H9 (cell line): ENCODE results near the gene MNS1. TPM values are rescaled to one million over a fixed set of nuclear protein-coding genes. Genes with fewer than 3 reads are reported as not detected.

Experiments
- DNase-seq: peaks from one replicate; pipeline ENCODE4 v3.0.0-alpha.2; 2017
- H2AFZ ChIP-seq: one replicate; pipeline ENCODE4 v1.6.1; 2013; ENCODE audit warnings: mild to moderate bottlenecking, low read length, control low read depth, moderate library complexity
- H2AK5ac ChIP-seq: 2 replicates; pipeline ENCODE4 v1.6.1; 2013; ENCODE audit warnings: low read length, control low read depth, mixed read lengths; ENCODE audit not compliant: insufficient read length
- H2BK120ac ChIP-seq: one replicate; pipeline ENCODE4 v1.6.1; 2013; ENCODE audit warnings: low read depth, mild to moderate bottlenecking, low read length, control low read depth, inconsistent platforms; ENCODE audit not compliant: poor library complexity, severe bottlenecking
- H2BK12ac ChIP-seq: 2 replicates; pipeline ENCODE4 v1.6.1; 2013; ENCODE audit warnings: low read length, control low read depth, mixed read lengths, low read depth; ENCODE audit not compliant: insufficient read length
- H2BK15ac ChIP-seq: 2 replicates; pipeline ENCODE4 v1.6.1; 2013; ENCODE audit warnings: low read depth, low read length, control low read depth
- H2BK20ac ChIP-seq: one replicate; pipeline ENCODE4 v1.6.1; 2013; ENCODE audit warnings: low read depth, mild to moderate bottlenecking, low read length, control low read depth, inconsistent platforms; ENCODE audit not compliant: poor library complexity, severe bottlenecking
- H2BK5ac ChIP-seq: 2 replicates; pipeline ENCODE4 v1.6.1; 2013; ENCODE audit warnings: low read length, control low read depth, mixed read lengths; ENCODE audit not compliant: insufficient read length
- H3K14ac ChIP-seq: 2 replicates; pipeline ENCODE4 v1.6.1; 2013; ENCODE audit warnings: low read length, control low read depth; ENCODE audit not compliant: insufficient read depth
- H3K18ac ChIP-seq: 2 replicates; pipeline ENCODE4 v1.6.1; 2013; ENCODE audit warnings: low read depth, mild to moderate bottlenecking, mixed read lengths, low read length, control low read depth; ENCODE audit not compliant: insufficient read length
- H3K23ac ChIP-seq: 2 replicates; pipeline ENCODE4 v1.6.1; 2013; ENCODE audit warnings: low read length, control low read depth, mixed read lengths, low read depth; ENCODE audit not compliant: insufficient read length
- H3K23me2 ChIP-seq: 2 replicates; pipeline ENCODE4 v1.6.1; 2013; ENCODE audit warnings: low read depth, mild to moderate bottlenecking, mixed read lengths, low read length, control low read depth; ENCODE audit not compliant: insufficient read length, poor library complexity, severe bottlenecking
- H3K27ac ChIP-seq: 2 replicates; pipeline ENCODE4 v1.5.1; 2013; ENCODE audit warnings: low read length, control low read depth, mixed read lengths, low read depth; ENCODE audit not compliant: insufficient read length
- H3K27me3 ChIP-seq: 2 replicates; pipeline ENCODE4 v1.6.1; 2013; ENCODE audit warnings: low read length, control low read depth, inconsistent platforms; ENCODE audit not compliant: insufficient read depth
- H3K4ac ChIP-seq: 2 replicates; pipeline ENCODE4 v1.6.1; 2013; ENCODE audit warnings: low read depth, mild to moderate bottlenecking, control low read depth, inconsistent platforms, low read length, moderate library complexity
- H3K4me1 ChIP-seq: 2 replicates; pipeline ENCODE4 v1.6.1; 2013; ENCODE audit warnings: low read length, control low read depth, inconsistent platforms; ENCODE audit not compliant: insufficient read depth
- H3K4me2 ChIP-seq: 2 replicates; pipeline ENCODE4 v1.6.1; 2013; ENCODE audit warnings: low read length, control low read depth, mixed read lengths; ENCODE audit not compliant: insufficient read length, insufficient read depth
- H3K56ac ChIP-seq: 2 replicates; pipeline ENCODE4 v1.6.1; 2013; ENCODE audit warnings: low read depth, mild to moderate bottlenecking, mixed read lengths, low read length, control low read depth; ENCODE audit not compliant: insufficient read length
- H3K79me1 ChIP-seq: 2 replicates; pipeline ENCODE4 v1.6.1; 2013; ENCODE audit warnings: low read depth, mild to moderate bottlenecking, moderate library complexity, low read length, control low read depth, inconsistent platforms; ENCODE audit not compliant: insufficient read depth, poor library complexity, severe bottlenecking
- H3K79me2 ChIP-seq: 2 replicates; pipeline ENCODE4 v1.6.1; 2013; ENCODE audit warnings: low read length, control low read depth, inconsistent platforms; ENCODE audit not compliant: insufficient read depth
- H3K9ac ChIP-seq: 2 replicates; pipeline ENCODE4 v1.6.1; 2013; ENCODE audit warnings: low read length, control low read depth, mixed read lengths; ENCODE audit not compliant: insufficient read length; ENCODE audit errors: extremely low read depth
- H3K9me3 ChIP-seq: one replicate; pipeline ENCODE4 v1.6.1; 2013; ENCODE audit warnings: low read depth, low read length, inconsistent platforms; ENCODE audit not compliant: control insufficient read depth
- H3T11ph ChIP-seq: one replicate; pipeline ENCODE4 v1.6.1; 2013; ENCODE audit warnings: mild to moderate bottlenecking, low read length, control low read depth, inconsistent platforms
- H4K20me1 ChIP-seq: one replicate; pipeline ENCODE4 v1.6.1; 2013; ENCODE audit not compliant: control insufficient read depth, insufficient read length, insufficient read depth
- H4K5ac ChIP-seq: 2 replicates; pipeline ENCODE4 v1.6.1; 2013; ENCODE audit warnings: low read depth, mild to moderate bottlenecking, mixed read lengths, low read length, control low read depth; ENCODE audit not compliant: insufficient read length
- H4K8ac ChIP-seq: replicated peaks from 2 replicates; pipeline ENCODE4 v1.6.1; 2013; ENCODE audit warnings: low read length, control low read depth, mixed read lengths, low read depth; ENCODE audit not compliant: insufficient read length
- H4K91ac ChIP-seq: 2 replicates; pipeline ENCODE4 v1.6.1; 2013; ENCODE audit warnings: low read depth, mild to moderate bottlenecking, moderate library complexity, mixed read lengths, low read length, control low read depth; ENCODE audit not compliant: insufficient read length
- H3K27ac Mint-ChIP-seq, 3 experiments: 2 replicates in 2 of 3; 3 replicates in 1 of 3; pipeline ENCODE4 v1.8.0; 2020 to 2021; ENCODE audit warnings: mixed read lengths in 3 of 3, mild to moderate bottlenecking in 1 of 3, moderate library complexity in 1 of 3
- H3K27me3 Mint-ChIP-seq: 2 replicates; pipeline ENCODE4 v1.8.0; 2021; ENCODE audit warnings: low read depth, mild to moderate bottlenecking, moderate library complexity, mixed read lengths
- H3K36me3 Mint-ChIP-seq, 3 experiments: 2 replicates in 2 of 3; 3 replicates in 1 of 3; pipeline ENCODE4 v1.8.0; 2020 to 2021; ENCODE audit warnings: low read depth in 3 of 3, mixed read lengths in 3 of 3; ENCODE audit not compliant: insufficient read depth in 1 of 3
- H3K4me1 Mint-ChIP-seq, 2 experiments: 2 replicates each; pipeline ENCODE4 v1.8.0; 2020; ENCODE audit warnings: mixed read lengths in 2 of 2
- H3K4me3 Mint-ChIP-seq, 2 experiments: 2 replicates in 1 of 2; 3 replicates in 1 of 2; pipeline ENCODE4 v1.8.0; 2020 to 2021; ENCODE audit warnings: mild to moderate bottlenecking in 2 of 2, mixed read lengths in 2 of 2, moderate library complexity in 1 of 2
- H3K9me3 Mint-ChIP-seq, 2 experiments: 2 replicates in 1 of 2; 3 replicates in 1 of 2; pipeline ENCODE4 v1.8.0; 2020; ENCODE audit warnings: mild to moderate bottlenecking in 2 of 2, mixed read lengths in 2 of 2, moderate library complexity in 1 of 2
- CTCF ChIP-seq: fragments of 200-600 bp; sonication (generic); conservative IDR thresholded peaks from 3 replicates; pipeline ENCODE4 v1.8.0; 2021; ENCODE audit warnings: antibody characterized with exemption, mild to moderate bottlenecking
- WGBS: extraction: QIAGEN DNeasy Blood & Tissue Kit; methylation state at CpG from one replicate; pipeline ENCODE4 v1.1.7; 2013; ENCODE audit warnings: missing lambda C conversion rate, low lambda C conversion rate, mixed read lengths; ENCODE audit not compliant: insufficient read length; ENCODE audit errors: extremely low coverage; 5-methylcytosine and 5-hydroxymethylcytosine counted together
- total RNA-seq: library from RNA; stranded (reverse); gene quantifications from 2 replicates; pipeline ENCODE4 v1.2.1, GENCODE V29; 2021

MNS1 gene
- total RNA-seq, 1 experiment from 2014 or later = 4.2 TPM

GRCh38 chr15:56445746-56446145 lies 19.2 kb downstream of the MNS1 start:
- no peaks in the 10 kb centered on the region for H3K27me3 Mint-ChIP-seq
- no peak overlapping the region for H3K4ac ChIP-seq
- no peak overlapping the region for H3K27ac ChIP-seq

More at GRCh38 chr15:56445746-56446145, 19.2 kb downstream of the MNS1 start:
- Histone ChIP-seq H3K14ac (no peak overlapping the region), H3K56ac (no peak overlapping the region), H3K9me3 (no peaks in the 10 kb centered on the region), H3T11ph (no peak overlapping the region), H3K79me2 (no peaks in the 10 kb centered on the region), H4K8ac (no peak overlapping the region), H2BK20ac (no peak overlapping the region), H3K23ac (no peak overlapping the region), H3K9ac (no peak overlapping the region), H2BK15ac (no peak overlapping the region), H2BK120ac (no peak overlapping the region), H4K20me1 (no peaks in the 10 kb centered on the region), H2AK5ac (no peak overlapping the region), H4K91ac (no peak overlapping the region), H3K79me1 (no peaks in the 10 kb centered on the region), H3K4me2 (no peak overlapping the region), H3K23me2 (no peaks in the 10 kb centered on the region), H3K4me1 (no peaks in the 10 kb centered on the region), H4K5ac (no peak overlapping the region), H3K18ac (no peak overlapping the region), H2AFZ (no peak overlapping the region), H2BK5ac (no peak overlapping the region), H2BK12ac (no peak overlapping the region), H3K27me3 (no peaks in the 10 kb centered on the region)
- Mint-ChIP-seq H3K4me3 (no peak overlapping the region), H3K27ac (no peak overlapping the region), H3K9me3 (peaks cover 0 to 4% of the 10 kb centered on the region in 2 experiments; a peak in 3 of 5 replicates), H3K4me1 (no peaks in the 10 kb centered on the region), H3K36me3 (peaks cover 0 to 22% (median 18%) of the 10 kb centered on the region in 3 experiments; a peak in 6 of 7 replicates)
- WGBS = no CpG with 5 or more reads among the region's 5 CpGs
- TF ChIP-seq CTCF = no peak
- no peak for DNase-seq
